Measurements from ENCODE around the gene GRID1. TPM values are rescaled to one million over a fixed set of nuclear protein-coding genes. Genes with fewer than 3 reads are reported as not detected.

Gene GRID1
- polyA plus RNA-seq, 1 donor (not counting 4 experiments of a cell fraction or from before 2014, with no cell fraction given), result 0.01 TPM

DNA sequence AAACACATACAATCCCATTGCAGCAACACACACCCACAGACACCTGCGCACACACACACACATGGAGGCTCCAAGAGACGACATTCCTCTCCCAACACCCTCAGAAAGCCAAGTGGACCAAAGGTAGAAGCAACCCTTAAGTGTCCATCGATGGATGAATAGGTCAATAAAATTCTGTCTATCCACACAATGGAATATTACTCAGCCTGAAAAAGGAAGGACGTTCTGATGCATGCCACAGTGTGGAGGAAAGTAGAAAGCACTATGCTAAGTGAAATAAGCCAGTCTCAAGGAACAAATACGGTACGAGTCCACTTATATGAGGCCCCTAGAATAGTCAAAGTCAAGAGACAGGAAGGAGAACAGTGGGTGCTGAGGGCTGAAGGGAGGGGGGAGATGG is 174.4 kb downstream of the GRID1 start:
- dilution Hi-C loops (cut with MboI; ENCODE audit: extremely low pct_ligation_motif_present, low sequenced_read_pairs), result no loop called here
- Histone ChIP-seq H3K27ac (ENCODE audit: control insufficient read depth, insufficient read depth, low read length) (no peak overlapping the region), H3K4me3 (ENCODE audit: control insufficient read depth in 2 of 3, extremely low read depth in 1 of 3, insufficient read depth in 2 of 3, low read depth in 1 of 3, low read length in 3 of 3) (no peak overlapping the region), H2AFZ (ENCODE audit: control insufficient read depth, low read length) (no peak overlapping the region), H3K9me1 (ENCODE audit: control insufficient read depth, extremely low read depth, insufficient read depth, low read length) (no peaks in the 10 kb centered on the region), H3K79me2 (ENCODE audit: control insufficient read depth, insufficient read depth, low read length) (no peaks in the 10 kb centered on the region), H4K20me1 (ENCODE audit: control insufficient read depth, extremely low read depth, insufficient read depth, low read length) (no peaks in the 10 kb centered on the region), H3K27me3 (ENCODE audit: control insufficient read depth, extremely low read depth, insufficient read depth, low read length) (no peaks in the 10 kb centered on the region), H3K9ac (ENCODE audit: control insufficient read depth, extremely low read depth, insufficient read depth, low read length) (no peak overlapping the region), H3K9me3 (ENCODE audit: control insufficient read depth, low read depth, low read length) (no peaks in the 10 kb centered on the region), H3K4me1 (ENCODE audit: control insufficient read depth, extremely low read depth, insufficient read depth, low read length) (no peaks in the 10 kb centered on the region), H3K4me2 (ENCODE audit: control insufficient read depth, extremely low read depth, insufficient read depth, low read depth, low read length) (no peak overlapping the region), H3K36me3 (ENCODE audit: control insufficient read depth in 2 of 2, extremely low read depth in 1 of 2, insufficient read depth in 2 of 2, low read length in 2 of 2) (no peaks in the 10 kb centered on the region)
- FAIRE-seq, result no peak
- DNase-seq (ENCODE audit: low read depth, low spot score), result no peak
- TF ChIP-seq, protein P1, sequence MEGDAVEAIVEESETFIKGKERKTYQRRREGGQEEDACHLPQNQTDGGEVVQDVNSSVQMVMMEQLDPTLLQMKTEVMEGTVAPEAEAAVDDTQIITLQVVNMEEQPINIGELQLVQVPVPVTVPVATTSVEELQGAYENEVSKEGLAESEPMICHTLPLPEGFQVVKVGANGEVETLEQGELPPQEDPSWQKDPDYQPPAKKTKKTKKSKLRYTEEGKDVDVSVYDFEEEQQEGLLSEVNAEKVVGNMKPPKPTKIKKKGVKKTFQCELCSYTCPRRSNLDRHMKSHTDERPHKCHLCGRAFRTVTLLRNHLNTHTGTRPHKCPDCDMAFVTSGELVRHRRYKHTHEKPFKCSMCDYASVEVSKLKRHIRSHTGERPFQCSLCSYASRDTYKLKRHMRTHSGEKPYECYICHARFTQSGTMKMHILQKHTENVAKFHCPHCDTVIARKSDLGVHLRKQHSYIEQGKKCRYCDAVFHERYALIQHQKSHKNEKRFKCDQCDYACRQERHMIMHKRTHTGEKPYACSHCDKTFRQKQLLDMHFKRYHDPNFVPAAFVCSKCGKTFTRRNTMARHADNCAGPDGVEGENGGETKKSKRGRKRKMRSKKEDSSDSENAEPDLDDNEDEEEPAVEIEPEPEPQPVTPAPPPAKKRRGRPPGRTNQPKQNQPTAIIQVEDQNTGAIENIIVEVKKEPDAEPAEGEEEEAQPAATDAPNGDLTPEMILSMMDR (optimal IDR thresholded peaks at IDR 0.05 in 1 of 3, IDR thresholded peaks at IDR 0.05 in 1 of 3, conservative IDR thresholded peaks at IDR 0.05 in 1 of 3; ENCODE audit: extremely low read depth in 1 of 3, insufficient read depth in 2 of 3, low read length in 3 of 3), result no peak
- no peak for TF ChIP-seq EZH2 (IDR thresholded peaks at IDR 0.05; ENCODE audit: low read length)

DNA sequence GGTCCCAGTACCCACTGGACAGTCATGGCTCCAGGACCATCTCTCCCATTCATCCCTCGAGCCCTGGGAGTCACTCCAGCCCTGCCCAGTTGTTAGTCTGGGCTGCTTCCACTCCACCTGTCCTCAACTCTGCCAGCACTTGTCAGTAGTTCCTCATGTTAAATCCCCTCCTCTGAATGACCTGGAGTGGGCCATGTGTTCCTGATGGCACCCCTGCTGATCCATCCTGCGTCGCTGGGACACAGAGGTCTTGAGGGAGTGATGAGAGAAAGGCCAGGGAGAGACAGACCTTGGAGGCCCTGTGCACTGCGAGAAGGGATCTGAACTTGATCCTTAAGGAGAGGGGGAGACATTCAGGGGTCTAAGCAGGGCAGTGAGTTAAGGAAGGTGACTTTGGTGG is 174.9 kb downstream of the GRID1 start:
- no peaks in the 10 kb centered on the region for H3K9me3 ChIP-seq (ENCODE audit: control insufficient read depth, low read depth, low read length)
- DNase-seq (ENCODE audit: low read depth, low spot score), result no peak
- no peak overlapping the region for H3K9ac ChIP-seq (ENCODE audit: control insufficient read depth, extremely low read depth, insufficient read depth, low read length)
- H2AFZ ChIP-seq (ENCODE audit: control insufficient read depth, low read length), result no peak overlapping the region
- H3K27ac ChIP-seq (ENCODE audit: control insufficient read depth, insufficient read depth, low read length), result no peak overlapping the region
- FAIRE-seq, result no peak
- dilution Hi-C loops (cut with MboI; ENCODE audit: extremely low pct_ligation_motif_present, low sequenced_read_pairs), result no loop called here
- H3K79me2 ChIP-seq (ENCODE audit: control insufficient read depth, insufficient read depth, low read length), result no peaks in the 10 kb centered on the region
- no peak overlapping the region for H3K4me3 ChIP-seq (ENCODE audit: control insufficient read depth in 2 of 3, extremely low read depth in 1 of 3, insufficient read depth in 2 of 3, low read depth in 1 of 3, low read length in 3 of 3)
- H3K36me3 ChIP-seq (ENCODE audit: control insufficient read depth in 2 of 2, extremely low read depth in 1 of 2, insufficient read depth in 2 of 2, low read length in 2 of 2), result no peaks in the 10 kb centered on the region
- no peaks in the 10 kb centered on the region for H3K9me1 ChIP-seq (ENCODE audit: control insufficient read depth, extremely low read depth, insufficient read depth, low read length)
- no peaks in the 10 kb centered on the region for H3K4me1 ChIP-seq (ENCODE audit: control insufficient read depth, extremely low read depth, insufficient read depth, low read length)
- TF ChIP-seq, protein P1 (optimal IDR thresholded peaks at IDR 0.05 in 1 of 3, IDR thresholded peaks at IDR 0.05 in 1 of 3, conservative IDR thresholded peaks at IDR 0.05 in 1 of 3; ENCODE audit: extremely low read depth in 1 of 3, insufficient read depth in 2 of 3, low read length in 3 of 3), result no peak
- TF ChIP-seq EZH2 (IDR thresholded peaks at IDR 0.05; ENCODE audit: low read length), result no peak
- no peak overlapping the region for H3K4me2 ChIP-seq (ENCODE audit: control insufficient read depth, extremely low read depth, insufficient read depth, low read depth, low read length)
- no peaks in the 10 kb centered on the region for H3K27me3 ChIP-seq (ENCODE audit: control insufficient read depth, extremely low read depth, insufficient read depth, low read length)
- no peaks in the 10 kb centered on the region for H4K20me1 ChIP-seq (ENCODE audit: control insufficient read depth, extremely low read depth, insufficient read depth, low read length)
